NB4 (cell line): ENCODE measurements around the gene DAAM1.

ENCODE experiments used
- POLR2A ChIP-seq: IDR thresholded peaks from 2 replicates; pipeline ENCODE4 v1.6.1; 2011; ENCODE audit warnings: mild to moderate bottlenecking; ENCODE audit not compliant: insufficient read length; ENCODE audit errors: extremely low read depth
- TF ChIP-seq, protein P1 (sequence below): IDR thresholded peaks from 2 replicates; pipeline ENCODE4 v1.6.1; 2011; ENCODE audit warnings: low read depth, low read length
- TF ChIP-seq, protein P2 (sequence below): IDR thresholded peaks from one replicate; pipeline ENCODE4 v1.5.1; 2012; ENCODE audit warnings: low read depth, low read length

DNA sequence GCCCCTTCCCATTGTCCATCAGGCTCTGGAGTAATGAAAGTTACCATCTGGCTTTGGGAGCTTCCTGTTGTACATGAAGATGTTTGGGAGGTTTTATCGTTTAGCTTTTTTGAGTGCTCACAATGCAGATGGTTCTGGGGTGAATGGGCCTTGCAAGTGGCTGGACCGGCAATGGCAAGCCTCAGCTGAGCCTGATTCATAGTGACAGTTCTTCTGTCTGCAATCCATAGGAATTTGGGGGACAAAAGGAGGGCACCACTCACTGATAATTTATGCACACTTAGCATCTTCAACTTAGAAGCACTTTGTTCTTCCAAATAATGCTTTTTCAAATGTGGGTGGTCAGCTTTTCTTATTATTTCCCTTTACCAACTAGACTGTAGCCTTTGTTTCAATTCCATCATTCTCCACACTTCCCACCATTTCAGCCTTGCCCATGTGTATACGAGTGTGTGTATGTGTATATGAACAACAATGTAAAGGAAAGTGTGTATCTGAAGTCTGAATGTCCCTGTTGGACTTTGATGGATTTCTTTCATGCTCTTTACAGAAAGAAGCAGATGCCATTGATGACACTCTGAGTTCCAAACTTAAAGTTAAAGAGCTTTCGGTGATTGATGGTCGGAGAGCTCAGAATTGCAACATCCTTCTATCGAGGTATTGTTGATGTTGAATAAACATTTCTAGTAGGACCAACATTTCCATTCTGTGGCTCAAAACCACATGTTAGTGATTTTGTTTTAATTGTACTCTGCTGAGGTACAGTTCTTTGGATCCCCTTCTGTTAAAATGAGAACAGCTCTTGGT, 151.3 kb downstream of the DAAM1 start:
- TF ChIP-seq, protein P1, sequence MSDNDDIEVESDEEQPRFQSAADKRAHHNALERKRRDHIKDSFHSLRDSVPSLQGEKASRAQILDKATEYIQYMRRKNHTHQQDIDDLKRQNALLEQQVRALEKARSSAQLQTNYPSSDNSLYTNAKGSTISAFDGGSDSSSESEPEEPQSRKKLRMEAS: no peak
- TF ChIP-seq, protein P2, sequence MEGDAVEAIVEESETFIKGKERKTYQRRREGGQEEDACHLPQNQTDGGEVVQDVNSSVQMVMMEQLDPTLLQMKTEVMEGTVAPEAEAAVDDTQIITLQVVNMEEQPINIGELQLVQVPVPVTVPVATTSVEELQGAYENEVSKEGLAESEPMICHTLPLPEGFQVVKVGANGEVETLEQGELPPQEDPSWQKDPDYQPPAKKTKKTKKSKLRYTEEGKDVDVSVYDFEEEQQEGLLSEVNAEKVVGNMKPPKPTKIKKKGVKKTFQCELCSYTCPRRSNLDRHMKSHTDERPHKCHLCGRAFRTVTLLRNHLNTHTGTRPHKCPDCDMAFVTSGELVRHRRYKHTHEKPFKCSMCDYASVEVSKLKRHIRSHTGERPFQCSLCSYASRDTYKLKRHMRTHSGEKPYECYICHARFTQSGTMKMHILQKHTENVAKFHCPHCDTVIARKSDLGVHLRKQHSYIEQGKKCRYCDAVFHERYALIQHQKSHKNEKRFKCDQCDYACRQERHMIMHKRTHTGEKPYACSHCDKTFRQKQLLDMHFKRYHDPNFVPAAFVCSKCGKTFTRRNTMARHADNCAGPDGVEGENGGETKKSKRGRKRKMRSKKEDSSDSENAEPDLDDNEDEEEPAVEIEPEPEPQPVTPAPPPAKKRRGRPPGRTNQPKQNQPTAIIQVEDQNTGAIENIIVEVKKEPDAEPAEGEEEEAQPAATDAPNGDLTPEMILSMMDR: no peak
- no peak for TF ChIP-seq POLR2A
